GM12864 (cell line): Measurements from ENCODE around the gene CACNA1E.
A peak's percentile ranks its signal among the peaks of the same experiment; 100 is the strongest.

Source experiments
- DNase-seq: peaks from one replicate; pipeline ENCODE4 v3.0.0-alpha.2; 2011; ENCODE audit warnings: low read depth
- H3K4me3 ChIP-seq: 2 replicates; pipeline ENCODE4 v1.5.1; 2011; ENCODE audit warnings: mild to moderate bottlenecking, low read depth, low read length, control low read depth
- CTCF ChIP-seq: IDR thresholded peaks from 2 replicates; pipeline ENCODE4 v1.5.1; 2011; ENCODE audit warnings: low read depth, mild to moderate bottlenecking, moderate library complexity, low read length, control low read depth, inconsistent platforms; ENCODE audit errors: missing control alignments

Gene CACNA1E

GRCh38 chr1:181483285-181484195 is at the start of gene CACNA1E:
Gene CACNA1E, plus strand, starts transcription at chr1:181483517. Its CDS starts 228 bp downstream, at chr1:181483745.
- peak within 1 kb of the TSS; percentile 41 for H3K4me3 ChIP-seq
- no peak for DNase-seq
- no peak for TF ChIP-seq CTCF

- no peak for TF ChIP-seq CTCF
- no peak overlapping the region for H3K4me3 ChIP-seq
- no peak for DNase-seq
Measured at GRCh38 chr1:181433931-181434330, 49.4 kb upstream of the CACNA1E start.

GRCh38 chr1:181438013-181438412 is 45.3 kb upstream of the CACNA1E start:
- no peak overlapping the region for H3K4me3 ChIP-seq
- no peak for TF ChIP-seq CTCF
- no peak for DNase-seq

GRCh38 chr1:181440510-181440909 is 42.8 kb upstream of the CACNA1E start:
- no peak overlapping the region for H3K4me3 ChIP-seq
- no peak for TF ChIP-seq CTCF
- DNase-seq = no peak

- no peak for DNase-seq
- no peak overlapping the region for H3K4me3 ChIP-seq
- TF ChIP-seq CTCF = no peak
Measured at GRCh38 chr1:181442181-181442525, 41.2 kb upstream of the CACNA1E start.

- no peak for DNase-seq
- no peak for TF ChIP-seq CTCF
- H3K4me3 ChIP-seq = no peak overlapping the region
Measured at GRCh38 chr1:181443231-181443853, 40.0 kb upstream of the CACNA1E start.
